Tibial nerve (tissue), 4 donors: Measurements from ENCODE around the gene PIH1D2.

Experiments used
- CTCF ChIP-seq, 5 experiments: fragments of 200-600 bp in 3 of 5; fragments of 450-650 bp in 2 of 5; sonication (generic) in 3 of 5; IDR thresholded peaks; one replicate each; pipeline ENCODE4 v1.5.1; 2016 to 2019; ENCODE audit warnings: antibody characterized with exemption in 5 of 5, mild to moderate bottlenecking in 3 of 5, moderate library complexity in 2 of 5
- EP300 ChIP-seq, 2 donors: sonication (generic); formaldehyde crosslinking; IDR thresholded peaks; one replicate each; pipeline ENCODE4 v1.6.1; 2017; ENCODE audit warnings: antibody characterized with exemption in 2 of 2, mild to moderate bottlenecking in 1 of 2
- POLR2A ChIP-seq, 2 donors: fragments of 450-650 bp; IDR thresholded peaks; one replicate each; pipeline ENCODE4 v1.6.1; 2017; ENCODE audit warnings: antibody characterized with exemption in 2 of 2, mild to moderate bottlenecking in 2 of 2, moderate library complexity in 2 of 2

GRCh38 chr11:112058103-112058502, 15.7 kb downstream of the PIH1D2 start:
- TF ChIP-seq POLR2A (IDR thresholded peaks at IDR 0.05) = no peak
- TF ChIP-seq CTCF (IDR thresholded peaks at IDR 0.05) = no peak
- TF ChIP-seq EP300 (IDR thresholded peaks at IDR 0.05) = no peak
